GM12878 (cell line): ENCODE results near the gene FSTL4. TPM values are rescaled to one million over a fixed set of nuclear protein-coding genes. Genes with fewer than 3 reads are reported as not detected.

Source experiments
- ATAC-seq: fragments of 200-7000 bp; cut with Tn5 transposase; 3 replicates; pipeline ENCODE4 v1.9.1; 2020; ENCODE audit warnings: mild to moderate bottlenecking, moderate library complexity
- BruUV-seq: library from RNA; stranded (reverse); fragments of 400-500 nt; replicated peaks from 2 replicates; lab custom pipeline; 2021; lab: Mats Ljungman, UMichigan
- CTCF ChIA-PET: fragments of 300-600 bp; sonication (Branson Sonifier 250); formaldehyde crosslinking; extraction: SDS; loops from one replicate; lab custom pipeline; 2021; ENCODE audit warnings: inconsistent platforms; lab: Yijun Ruan, JAX
- POLR2A ChIA-PET: fragments of 350-600 bp; formaldehyde crosslinking; extraction: SDS; loops from one replicate; lab custom pipeline; 2021; ENCODE audit warnings: inconsistent platforms; lab: Charles Lee
- RAD21 ChIA-PET: fragments of 300-600 bp; sonication (Branson Sonifier 250); formaldehyde crosslinking; loops from one replicate; lab custom pipeline; 2023; ENCODE audit warnings: antibody characterized with exemption; ENCODE audit not compliant: unreplicated experiment; lab: Charles Lee
- SMC1A ChIA-PET: fragments of 300-600 bp; sonication (Branson Sonifier 250); formaldehyde crosslinking; loops from one replicate; lab custom pipeline; 2023; ENCODE audit not compliant: unreplicated experiment, uncharacterized antibody; lab: Charles Lee
- DNase-seq: peaks from one replicate; pipeline ENCODE4 v3.0.0-alpha.2; 2011; ENCODE audit warnings: low read depth, low spot score
- FAIRE-seq: peaks from 3 replicates; lab custom pipeline; 2011; peaks lifted over from hg19 to GRCh38; lab: Jason Lieb, UNC
- H2AFZ ChIP-seq: 2 replicates; pipeline ENCODE4 v1.6.0; 2011; ENCODE audit warnings: low read depth, low read length, control low read depth; ENCODE audit not compliant: control insufficient read depth
- H3K27ac ChIP-seq: 2 replicates; pipeline ENCODE4 v1.5.1; 2011; ENCODE audit warnings: control low read depth; ENCODE audit not compliant: control insufficient read depth, insufficient read depth
- H3K27me3 ChIP-seq, 2 experiments: replicated peaks in 1 of 2; 2 replicates each; pipeline versions ENCODE4 v1.6.0 to v1.6.1; 2011; ENCODE audit warnings: low read length in 1 of 2; ENCODE audit not compliant: control insufficient read depth in 2 of 2, insufficient read depth in 2 of 2
- H3K36me3 ChIP-seq, 2 experiments: 2 replicates each; pipeline ENCODE4 v1.5.1; 2011; ENCODE audit warnings: low read length in 1 of 2; ENCODE audit not compliant: control insufficient read depth in 2 of 2, insufficient read depth in 2 of 2
- H3K4me1 ChIP-seq: 2 replicates; pipeline ENCODE4 v1.6.1; 2011; ENCODE audit warnings: mild to moderate bottlenecking, low read length, moderate library complexity, mixed read lengths; ENCODE audit not compliant: control insufficient read depth, insufficient read depth
- H3K4me2 ChIP-seq: 2 replicates; pipeline ENCODE4 v1.6.0; 2011; ENCODE audit warnings: control low read depth; ENCODE audit not compliant: control insufficient read depth, insufficient read depth
- H3K4me3 ChIP-seq: fragments of 200-600 bp; sonication (generic); 2 replicates; pipeline ENCODE4 v1.5.1; 2016
- H3K79me2 ChIP-seq: 2 replicates; pipeline ENCODE4 v1.6.0; 2011; ENCODE audit warnings: low read length; ENCODE audit not compliant: control insufficient read depth, insufficient read depth
- H3K9ac ChIP-seq: 2 replicates; pipeline ENCODE4 v1.8.0; 2011; ENCODE audit warnings: low read length, control low read depth, mixed read lengths; ENCODE audit not compliant: control insufficient read depth, insufficient read depth
- H3K9me3 ChIP-seq: replicated peaks from 3 replicates; pipeline ENCODE4 v1.5.1; 2011; ENCODE audit warnings: mild to moderate bottlenecking, low read length; ENCODE audit not compliant: control insufficient read depth, insufficient read depth
- H4K20me1 ChIP-seq: 2 replicates; pipeline ENCODE4 v1.6.0; 2011; ENCODE audit not compliant: control insufficient read depth, insufficient read depth
- ASH2L ChIP-seq: fragments of 300-600, 200-600 bp; sonication (generic); IDR thresholded peaks from 2 replicates; pipeline ENCODE4 v1.6.1; 2017; ENCODE audit warnings: low read depth, mild to moderate bottlenecking, borderline replicate concordance
- MTA3 ChIP-seq: IDR thresholded peaks from 2 replicates; pipeline ENCODE4 v1.6.1; 2012; ENCODE audit warnings: low read length, inconsistent platforms, borderline replicate concordance
- NR2C1 ChIP-seq: fragments of 450-650 bp; IDR thresholded peaks from 2 replicates; pipeline ENCODE4 v1.6.1; 2017; ENCODE audit warnings: antibody characterized with exemption, mild to moderate bottlenecking, moderate library complexity
- POLR2A ChIP-seq: IDR thresholded peaks from 2 replicates; pipeline ENCODE4 v1.6.1; 2011; ENCODE audit warnings: low read depth, mild to moderate bottlenecking, low read length
- POU2F2 ChIP-seq: IDR thresholded peaks from 3 replicates; pipeline ENCODE4 v1.6.1; 2011; ENCODE audit warnings: low read depth, mild to moderate bottlenecking, low read length, borderline replicate concordance
- RAD51 ChIP-seq: fragments of 450-650 bp; IDR thresholded peaks from 2 replicates; pipeline ENCODE4 v1.6.1; 2016; ENCODE audit warnings: moderate library complexity, mild to moderate bottlenecking, inconsistent platforms
- SIX5 ChIP-seq: IDR thresholded peaks from 2 replicates; pipeline ENCODE4 v1.6.1; 2011; ENCODE audit warnings: mild to moderate bottlenecking, low read depth, low read length, moderate library complexity; ENCODE audit not compliant: severe bottlenecking
- SP1 ChIP-seq: IDR thresholded peaks from one replicate; pipeline ENCODE4 v1.6.1; 2011; ENCODE audit warnings: low read depth, low read length
- SUPT20H ChIP-seq: IDR thresholded peaks from 2 replicates; pipeline ENCODE4 v1.6.1; 2011; ENCODE audit warnings: low read depth, mild to moderate bottlenecking, low read length, moderate library complexity, borderline replicate concordance; ENCODE audit not compliant: control insufficient read depth
- ZBTB11 ChIP-seq: fragments of 450-650 bp; formaldehyde crosslinking; IDR thresholded peaks from 2 replicates; pipeline ENCODE4 v1.5.0; 2022; ENCODE audit warnings: mild to moderate bottlenecking, missing genetic modification characterization
- WGBS: methylation state at CpG from one replicate; pipeline ENCODE4 v1.1.6; 2016; ENCODE audit warnings: low lambda C conversion rate; ENCODE audit not compliant: insufficient replicate concordance, insufficient coverage; ENCODE audit errors: missing lambda C conversion rate; 5-methylcytosine and 5-hydroxymethylcytosine counted together
- in situ Hi-C: fragments of 300-500 bp; cut with MboI; formaldehyde crosslinking; loops from 9 replicates; pipeline ENCODE4 v1.14.3; 2018; ENCODE audit warnings: mixed read lengths
- intact Hi-C: fragments of 100-400 bp; cut with micrococcal nuclease; formaldehyde crosslinking; loops from one replicate; pipeline ENCODE4 v1.14.2; 2022; ENCODE audit not compliant: unreplicated experiment
- polyA plus RNA-seq, 11 experiments: library from polyadenylated mRNA; depleted of rRNA in 4 of 11; unstranded in 6 of 11; stranded (reverse) in 5 of 11; fragments of >200 nt; fragmentation: Nextera tagmentation in 4 of 11; fragmentation: Illumina TruSeq in 1 of 11; extraction: Ambion mirVana in 4 of 11; extraction: Trizol in 1 of 11; gene quantifications; 1 replicate in 1 of 11; 2 replicates in 10 of 11; pipeline versions ENCODE4 v1.2.1 to v1.2.3, GENCODE V29; 2011 to 2016; ENCODE audit warnings: inconsistent platforms in 2 of 11, missing spikeins in 2 of 11, low read depth in 1 of 11
- total RNA-seq, 4 experiments: library from RNA; depleted of rRNA in 3 of 4; stranded (reverse); fragments of >200 nt in 3 of 4; fragmentation: Illumina TruSeq in 1 of 4; extraction: Trizol in 1 of 4; gene quantifications; 2 replicates each; pipeline versions ENCODE4 v1.2.1 to v1.2.3, GENCODE V29; 2013 to 2021
- TF ChIP-seq, protein P1 (sequence below): IDR thresholded peaks from 2 replicates; pipeline ENCODE4 v1.6.1; 2012; ENCODE audit warnings: low read depth, low read length, improper control_type of control experiment
- TF ChIP-seq, protein P2 (sequence below): fragments of 450-650 bp; formaldehyde crosslinking; IDR thresholded peaks from 2 replicates; pipeline ENCODE4 v1.4.0; 2020; ENCODE audit warnings: mild to moderate bottlenecking, moderate library complexity

The FSTL4 gene
- total and polyA plus RNA-seq, 10 of the 15 experiments (the other 5 are each of a cell fraction or from before 2014, with no cell fraction given): 0.01 to 0.79 (median 0.21) TPM; not detected in 6

GRCh38 chr5:133256276-133256675 is 356.1 kb downstream of the FSTL4 start:
- FAIRE-seq: no peak
- ChIA-PET CTCF (no interaction called here), RAD21 (no interaction called here), SMC1A (interaction anchor here (0.9 kb wide), 1 partner anchor 14 kb away, joined by 4 read pairs; no protein-coding TSS in a partner anchor), POLR2A (interaction anchor here (0.6 kb wide), 1 partner anchor 1464 kb away, joined by 5 read pairs; no protein-coding TSS in a partner anchor)
- H3K9me3 ChIP-seq: no peaks in the 10 kb centered on the region
- no peak overlapping the region for H3K4me2 ChIP-seq
- H3K27ac ChIP-seq: no peak overlapping the region
- no peak overlapping the region for H3K9ac ChIP-seq
- ATAC-seq: no peak
- no peaks in the 10 kb centered on the region for H3K4me1 ChIP-seq
- BruUV-seq: no TSS peak
- H3K36me3 ChIP-seq: no peaks in the 10 kb centered on the region
- in situ Hi-C loops: no loop called here
- H3K79me2 ChIP-seq: no peaks in the 10 kb centered on the region
- H2AFZ ChIP-seq: no peak overlapping the region
- no peak for DNase-seq
- intact Hi-C loops: no loop called here
- no peaks in the 10 kb centered on the region for H4K20me1 ChIP-seq
- H3K4me3 ChIP-seq: no peak overlapping the region
- 96% methylated on average over 7 of the region's 7 CpGs for WGBS
- H3K27me3 ChIP-seq: no peaks in the 10 kb centered on the region
- no peak for TF ChIP-seq ASH2L
- no peak for TF ChIP-seq POU2F2
- TF ChIP-seq, protein P1, sequence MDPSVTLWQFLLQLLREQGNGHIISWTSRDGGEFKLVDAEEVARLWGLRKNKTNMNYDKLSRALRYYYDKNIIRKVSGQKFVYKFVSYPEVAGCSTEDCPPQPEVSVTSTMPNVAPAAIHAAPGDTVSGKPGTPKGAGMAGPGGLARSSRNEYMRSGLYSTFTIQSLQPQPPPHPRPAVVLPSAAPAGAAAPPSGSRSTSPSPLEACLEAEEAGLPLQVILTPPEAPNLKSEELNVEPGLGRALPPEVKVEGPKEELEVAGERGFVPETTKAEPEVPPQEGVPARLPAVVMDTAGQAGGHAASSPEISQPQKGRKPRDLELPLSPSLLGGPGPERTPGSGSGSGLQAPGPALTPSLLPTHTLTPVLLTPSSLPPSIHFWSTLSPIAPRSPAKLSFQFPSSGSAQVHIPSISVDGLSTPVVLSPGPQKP: no peak
- TF ChIP-seq ZBTB11: no peak
- TF ChIP-seq MTA3: no peak
- TF ChIP-seq SP1: no peak
- no peak for TF ChIP-seq RAD51
- TF ChIP-seq SIX5: no peak
- TF ChIP-seq, protein P2, sequence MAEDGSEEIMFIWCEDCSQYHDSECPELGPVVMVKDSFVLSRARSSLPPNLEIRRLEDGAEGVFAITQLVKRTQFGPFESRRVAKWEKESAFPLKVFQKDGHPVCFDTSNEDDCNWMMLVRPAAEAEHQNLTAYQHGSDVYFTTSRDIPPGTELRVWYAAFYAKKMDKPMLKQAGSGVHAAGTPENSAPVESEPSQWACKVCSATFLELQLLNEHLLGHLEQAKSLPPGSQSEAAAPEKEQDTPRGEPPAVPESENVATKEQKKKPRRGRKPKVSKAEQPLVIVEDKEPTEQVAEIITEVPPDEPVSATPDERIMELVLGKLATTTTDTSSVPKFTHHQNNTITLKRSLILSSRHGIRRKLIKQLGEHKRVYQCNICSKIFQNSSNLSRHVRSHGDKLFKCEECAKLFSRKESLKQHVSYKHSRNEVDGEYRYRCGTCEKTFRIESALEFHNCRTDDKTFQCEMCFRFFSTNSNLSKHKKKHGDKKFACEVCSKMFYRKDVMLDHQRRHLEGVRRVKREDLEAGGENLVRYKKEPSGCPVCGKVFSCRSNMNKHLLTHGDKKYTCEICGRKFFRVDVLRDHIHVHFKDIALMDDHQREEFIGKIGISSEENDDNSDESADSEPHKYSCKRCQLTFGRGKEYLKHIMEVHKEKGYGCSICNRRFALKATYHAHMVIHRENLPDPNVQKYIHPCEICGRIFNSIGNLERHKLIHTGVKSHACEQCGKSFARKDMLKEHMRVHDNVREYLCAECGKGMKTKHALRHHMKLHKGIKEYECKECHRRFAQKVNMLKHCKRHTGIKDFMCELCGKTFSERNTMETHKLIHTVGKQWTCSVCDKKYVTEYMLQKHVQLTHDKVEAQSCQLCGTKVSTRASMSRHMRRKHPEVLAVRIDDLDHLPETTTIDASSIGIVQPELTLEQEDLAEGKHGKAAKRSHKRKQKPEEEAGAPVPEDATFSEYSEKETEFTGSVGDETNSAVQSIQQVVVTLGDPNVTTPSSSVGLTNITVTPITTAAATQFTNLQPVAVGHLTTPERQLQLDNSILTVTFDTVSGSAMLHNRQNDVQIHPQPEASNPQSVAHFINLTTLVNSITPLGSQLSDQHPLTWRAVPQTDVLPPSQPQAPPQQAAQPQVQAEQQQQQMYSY (CRISPR knock-in tag): no peak
- no peak for TF ChIP-seq POLR2A
- TF ChIP-seq SUPT20H: no peak
- no peak for TF ChIP-seq NR2C1
